BJ (cell line): Measurements from ENCODE around the gene GIMAP1. TPM values are rescaled to one million over a fixed set of nuclear protein-coding genes. Genes with fewer than 3 reads are reported as not detected.

ENCODE experiments used
- CTCF ChIA-PET: fragments of 350-600 bp; formaldehyde crosslinking; extraction: SDS; loops from one replicate; lab custom pipeline; 2021; ENCODE audit warnings: antibody characterized with exemption, inconsistent platforms; lab: Yijun Ruan, JAX
- POLR2A ChIA-PET: fragments of 300-600 bp; sonication (Branson Sonifier 250); formaldehyde crosslinking; extraction: SDS; loops from one replicate; lab custom pipeline; 2021; ENCODE audit warnings: antibody characterized with exemption; lab: Charles Lee
- DNase-seq: peaks from one replicate; pipeline ENCODE4 v3.0.0-alpha.2; 2011; ENCODE audit warnings: low read depth
- H3K27me3 ChIP-seq: 2 replicates; pipeline ENCODE4 v1.6.0; 2011; ENCODE audit warnings: low read length; ENCODE audit not compliant: control insufficient read depth, insufficient read depth
- H3K36me3 ChIP-seq: 2 replicates; pipeline ENCODE4 v1.5.1; 2011; ENCODE audit warnings: low read length; ENCODE audit not compliant: control insufficient read depth, insufficient read depth
- H3K4me3 ChIP-seq: 2 replicates; pipeline ENCODE4 v1.5.1; 2011; ENCODE audit warnings: low read depth, mild to moderate bottlenecking, control low read depth, low read length
- polyA plus RNA-seq: library from polyadenylated mRNA; depleted of rRNA; stranded (reverse); fragments of >200 nt; gene quantifications from 2 replicates; pipeline ENCODE4 v1.2.3, GENCODE V29; 2011
- TF ChIP-seq, protein P1 (sequence below): IDR thresholded peaks from 2 replicates; pipeline ENCODE4 v1.5.1; 2011; ENCODE audit warnings: low read depth, mild to moderate bottlenecking, control low read depth, inconsistent platforms, low read length, moderate library complexity; ENCODE audit not compliant: insufficient read depth

The GIMAP1 gene
- polyA plus RNA-seq, 1 experiment, result not detected

DNA sequence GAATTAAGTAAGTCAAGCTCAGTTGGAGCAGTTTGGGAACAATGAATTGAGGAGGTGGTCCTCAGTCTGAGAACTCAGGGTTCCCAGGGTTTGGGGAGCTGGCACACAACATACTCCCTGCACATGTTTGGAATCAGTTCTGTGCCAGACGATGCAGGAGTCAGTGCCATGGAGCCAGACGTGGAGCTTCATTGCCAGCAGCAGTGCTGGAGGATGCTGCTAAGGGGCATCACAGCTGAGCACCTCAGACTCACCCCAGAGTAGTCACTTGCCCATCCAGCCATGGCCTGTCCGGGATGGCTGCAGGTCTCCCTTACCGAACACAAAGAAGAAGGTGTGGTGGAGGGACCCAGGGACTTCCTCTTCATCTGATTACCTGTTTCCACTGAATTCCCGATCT is 28.7 kb downstream of the GIMAP1 start:
- POLR2A ChIA-PET, result no interaction called here
- CTCF ChIA-PET, result no interaction called here
- no peak for DNase-seq

DNA sequence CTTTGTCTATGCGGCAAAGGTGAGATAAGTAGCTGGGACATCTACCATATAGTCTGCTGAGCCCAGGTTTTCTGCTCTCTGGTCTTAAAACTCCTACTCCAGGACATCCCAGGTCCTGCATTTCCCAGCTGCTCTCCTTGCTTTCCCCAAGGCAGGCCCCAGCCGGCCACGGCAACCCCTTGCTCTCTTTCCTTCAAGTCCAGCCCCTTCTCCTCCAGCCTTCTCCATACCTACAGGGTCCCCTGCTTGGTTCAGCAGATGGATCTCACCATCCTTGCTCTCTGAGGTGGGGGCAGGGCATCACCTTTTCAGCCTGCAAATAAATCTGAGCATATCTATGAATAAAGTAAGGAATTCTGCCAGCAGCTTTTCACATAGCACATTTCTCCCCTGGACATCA is 29.5 kb downstream of the GIMAP1 start:
- CTCF ChIA-PET, result interaction anchor here (0.6 kb wide), 1 partner anchor 261 kb away, joined by 3 read pairs; no protein-coding TSS in a partner anchor

More for the DNA sequence above, 28.7 kb downstream of the GIMAP1 start:
- TF ChIP-seq, protein P1, sequence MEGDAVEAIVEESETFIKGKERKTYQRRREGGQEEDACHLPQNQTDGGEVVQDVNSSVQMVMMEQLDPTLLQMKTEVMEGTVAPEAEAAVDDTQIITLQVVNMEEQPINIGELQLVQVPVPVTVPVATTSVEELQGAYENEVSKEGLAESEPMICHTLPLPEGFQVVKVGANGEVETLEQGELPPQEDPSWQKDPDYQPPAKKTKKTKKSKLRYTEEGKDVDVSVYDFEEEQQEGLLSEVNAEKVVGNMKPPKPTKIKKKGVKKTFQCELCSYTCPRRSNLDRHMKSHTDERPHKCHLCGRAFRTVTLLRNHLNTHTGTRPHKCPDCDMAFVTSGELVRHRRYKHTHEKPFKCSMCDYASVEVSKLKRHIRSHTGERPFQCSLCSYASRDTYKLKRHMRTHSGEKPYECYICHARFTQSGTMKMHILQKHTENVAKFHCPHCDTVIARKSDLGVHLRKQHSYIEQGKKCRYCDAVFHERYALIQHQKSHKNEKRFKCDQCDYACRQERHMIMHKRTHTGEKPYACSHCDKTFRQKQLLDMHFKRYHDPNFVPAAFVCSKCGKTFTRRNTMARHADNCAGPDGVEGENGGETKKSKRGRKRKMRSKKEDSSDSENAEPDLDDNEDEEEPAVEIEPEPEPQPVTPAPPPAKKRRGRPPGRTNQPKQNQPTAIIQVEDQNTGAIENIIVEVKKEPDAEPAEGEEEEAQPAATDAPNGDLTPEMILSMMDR, result no peak
- no peak overlapping the region for H3K4me3 ChIP-seq
- no peaks in the 10 kb centered on the region for H3K27me3 ChIP-seq
- H3K36me3 ChIP-seq, result no peaks in the 10 kb centered on the region

DNA sequence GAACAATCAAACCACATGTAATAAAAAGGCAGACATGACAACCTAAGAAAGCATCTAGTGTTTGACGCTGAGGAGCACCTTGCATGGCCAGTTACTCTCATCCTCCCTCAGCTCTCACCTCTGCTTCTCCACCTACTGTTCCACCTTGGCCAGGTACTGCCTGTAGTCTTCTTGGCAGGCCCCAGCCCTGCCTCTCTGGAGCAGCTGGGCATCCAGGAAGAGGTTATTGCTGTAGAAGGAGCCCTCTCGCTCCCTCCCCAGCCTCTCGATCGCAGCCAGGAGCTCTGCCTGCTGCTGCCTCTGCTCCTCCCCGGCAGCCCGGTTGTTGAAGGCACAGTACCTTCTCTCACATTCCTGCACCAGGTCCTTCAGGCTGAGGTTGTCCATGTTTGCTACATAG is 30.5 kb downstream of the GIMAP1 start:
- H3K36me3 ChIP-seq, result no peaks in the 10 kb centered on the region
- DNase-seq, result no peak
- ChIA-PET POLR2A (no interaction called here), CTCF (no interaction called here)
- TF ChIP-seq, protein P1, result no peak
- H3K27me3 ChIP-seq, result no peaks in the 10 kb centered on the region
- no peak overlapping the region for H3K4me3 ChIP-seq

More for the DNA sequence above, 29.5 kb downstream of the GIMAP1 start:
- TF ChIP-seq, protein P1, result no peak
- no peaks in the 10 kb centered on the region for H3K27me3 ChIP-seq
- DNase-seq, result no peak
- H3K4me3 ChIP-seq, result no peak overlapping the region
- no peaks in the 10 kb centered on the region for H3K36me3 ChIP-seq
- POLR2A ChIA-PET, result no interaction called here

DNA sequence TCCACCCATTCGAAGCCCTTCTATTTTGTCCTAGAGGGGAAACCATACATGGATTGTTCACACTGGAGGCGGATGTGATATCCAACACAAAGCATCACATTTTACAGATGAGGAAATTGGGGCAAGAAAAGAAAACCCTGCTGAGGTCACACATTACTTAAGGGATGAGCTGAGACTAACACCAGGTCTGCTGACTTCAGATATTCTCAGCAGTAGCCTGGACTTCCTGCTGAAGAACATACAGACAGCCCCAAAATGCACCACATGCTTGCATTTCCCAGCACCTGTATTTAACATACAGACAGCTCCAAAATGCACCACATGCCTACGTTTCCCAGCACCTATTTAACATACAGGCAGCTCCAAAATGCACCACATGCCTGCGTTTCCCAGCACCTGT is 32.0 kb downstream of the GIMAP1 start:
- no peak for DNase-seq
- no peaks in the 10 kb centered on the region for H3K36me3 ChIP-seq
- TF ChIP-seq, protein P1, result no peak
- no peaks in the 10 kb centered on the region for H3K27me3 ChIP-seq
- POLR2A ChIA-PET, result no interaction called here
- CTCF ChIA-PET, result no interaction called here
- no peak overlapping the region for H3K4me3 ChIP-seq

DNA sequence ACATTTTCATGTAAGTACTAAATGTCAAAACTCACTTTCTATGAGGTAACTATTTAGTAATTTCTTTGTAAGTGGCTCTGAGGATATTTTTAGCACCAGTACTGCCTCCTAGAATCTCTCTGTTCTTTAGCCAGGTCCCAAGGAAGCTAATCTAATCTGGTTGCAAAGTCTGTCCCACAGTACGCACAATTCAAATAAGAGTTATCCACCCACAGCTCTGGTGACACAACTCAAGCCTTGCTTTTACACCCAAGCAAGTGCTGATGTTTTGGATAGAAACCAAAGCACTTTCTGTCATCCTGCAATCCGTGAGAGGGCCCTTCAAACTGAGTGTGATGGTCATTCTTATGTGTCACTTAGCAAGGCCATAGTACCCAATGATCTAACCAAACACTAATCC is 35.3 kb downstream of the GIMAP1 start:
- TF ChIP-seq, protein P1, result no peak
- no peak overlapping the region for H3K4me3 ChIP-seq
- no peaks in the 10 kb centered on the region for H3K27me3 ChIP-seq
- POLR2A ChIA-PET, result no interaction called here
- H3K36me3 ChIP-seq, result no peaks in the 10 kb centered on the region
- no peak for DNase-seq
- CTCF ChIA-PET, result no interaction called here
